ENCODE results near the gene MOB1B. TPM values are rescaled to one million over a fixed set of nuclear protein-coding genes. Genes with fewer than 3 reads are reported as not detected.

Gene MOB1B
- 8.1 and 8.4 TPM in 2 replicates for total RNA-seq

- H3K4me3 ChIP-seq (ENCODE audit: low read depth, low read length) = peak within 1 kb of the TSS; percentile 87
- TF ChIP-seq, protein P1, sequence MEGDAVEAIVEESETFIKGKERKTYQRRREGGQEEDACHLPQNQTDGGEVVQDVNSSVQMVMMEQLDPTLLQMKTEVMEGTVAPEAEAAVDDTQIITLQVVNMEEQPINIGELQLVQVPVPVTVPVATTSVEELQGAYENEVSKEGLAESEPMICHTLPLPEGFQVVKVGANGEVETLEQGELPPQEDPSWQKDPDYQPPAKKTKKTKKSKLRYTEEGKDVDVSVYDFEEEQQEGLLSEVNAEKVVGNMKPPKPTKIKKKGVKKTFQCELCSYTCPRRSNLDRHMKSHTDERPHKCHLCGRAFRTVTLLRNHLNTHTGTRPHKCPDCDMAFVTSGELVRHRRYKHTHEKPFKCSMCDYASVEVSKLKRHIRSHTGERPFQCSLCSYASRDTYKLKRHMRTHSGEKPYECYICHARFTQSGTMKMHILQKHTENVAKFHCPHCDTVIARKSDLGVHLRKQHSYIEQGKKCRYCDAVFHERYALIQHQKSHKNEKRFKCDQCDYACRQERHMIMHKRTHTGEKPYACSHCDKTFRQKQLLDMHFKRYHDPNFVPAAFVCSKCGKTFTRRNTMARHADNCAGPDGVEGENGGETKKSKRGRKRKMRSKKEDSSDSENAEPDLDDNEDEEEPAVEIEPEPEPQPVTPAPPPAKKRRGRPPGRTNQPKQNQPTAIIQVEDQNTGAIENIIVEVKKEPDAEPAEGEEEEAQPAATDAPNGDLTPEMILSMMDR (IDR thresholded peaks at IDR 0.05; ENCODE audit: insufficient read depth, low read length, severe bottlenecking) = peak; percentile 49
- no peak for FAIRE-seq
- H3K36me3 ChIP-seq (ENCODE audit: control insufficient read depth, insufficient read depth, low read length) = no peaks in the 10 kb centered on the region
- DNase-seq (ENCODE audit: low read depth) = peak; percentile 67
- no peaks in the 10 kb centered on the region for H3K27me3 ChIP-seq (ENCODE audit: control insufficient read depth, insufficient read depth, low read length)
These were observed at the start of gene MOB1B for GRCh38 chr4:70901984-70902576. Gene MOB1B (plus strand): TSS chr4:70902369. CDS start chr4:70902537, 168 bp downstream.

GRCh38 chr4:70855464-70855863, 46.7 kb upstream of the MOB1B start:
- no peaks in the 10 kb centered on the region for H3K36me3 ChIP-seq (ENCODE audit: control insufficient read depth, insufficient read depth, low read length)
- TF ChIP-seq, protein P1 (IDR thresholded peaks at IDR 0.05; ENCODE audit: insufficient read depth, low read length, severe bottlenecking) = no peak
- FAIRE-seq = no peak

DNA sequence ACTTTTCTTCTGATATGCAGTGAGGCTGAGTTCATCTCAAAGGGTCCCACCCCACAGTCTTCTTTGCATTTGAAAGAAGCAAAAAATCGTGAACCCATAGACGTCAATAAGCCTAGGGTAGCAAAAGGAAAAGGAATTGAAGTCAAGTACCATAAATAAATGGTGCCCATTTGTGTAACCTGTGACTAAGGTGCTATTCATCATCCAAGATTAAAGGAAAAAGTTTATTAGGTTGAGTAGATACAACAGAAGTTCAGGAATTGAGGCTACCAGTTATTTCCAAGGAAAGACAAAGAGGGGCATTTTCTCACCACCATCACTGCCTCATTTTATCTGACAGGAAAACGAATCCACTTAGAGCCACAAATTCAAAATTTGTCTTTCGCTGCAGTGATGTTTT, 43.7 kb upstream of the MOB1B start:
- DNase-seq (ENCODE audit: low read depth) = peak; percentile 33
- Histone ChIP-seq H3K4me3 (ENCODE audit: low read depth, low read length) (no peak overlapping the region), H3K27me3 (ENCODE audit: control insufficient read depth, insufficient read depth, low read length) (no peaks in the 10 kb centered on the region), H3K36me3 (ENCODE audit: control insufficient read depth, insufficient read depth, low read length) (no peaks in the 10 kb centered on the region)
- FAIRE-seq = no peak
- TF ChIP-seq, protein P1 (IDR thresholded peaks at IDR 0.05; ENCODE audit: insufficient read depth, low read length, severe bottlenecking) = no peak

More at GRCh38 chr4:70855464-70855863, 46.7 kb upstream of the MOB1B start:
- H3K4me3 ChIP-seq (ENCODE audit: low read depth, low read length) = no peak overlapping the region
- no peak for DNase-seq (ENCODE audit: low read depth)
- H3K27me3 ChIP-seq (ENCODE audit: control insufficient read depth, insufficient read depth, low read length) = no peaks in the 10 kb centered on the region

DNA sequence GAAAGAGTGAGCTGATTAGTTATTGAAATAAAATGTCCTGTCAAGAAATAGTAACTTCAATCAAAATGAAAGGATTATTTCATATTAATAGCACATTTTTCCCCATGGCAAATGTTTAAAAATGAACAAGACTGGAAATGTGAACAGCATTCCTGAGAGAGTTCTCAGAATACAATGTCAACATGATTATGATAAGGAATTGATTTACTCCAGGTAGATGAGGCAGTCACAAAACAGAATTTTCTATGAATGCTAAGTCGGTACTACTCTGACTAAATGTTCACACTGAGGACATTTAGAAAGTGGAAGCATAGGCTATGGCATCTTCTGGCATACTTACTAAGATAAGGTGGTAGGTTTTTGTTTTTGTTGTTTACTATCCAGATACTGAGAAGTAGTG, 43.1 kb upstream of the MOB1B start:
- Histone ChIP-seq H3K27me3 (ENCODE audit: control insufficient read depth, insufficient read depth, low read length) (no peaks in the 10 kb centered on the region), H3K36me3 (ENCODE audit: control insufficient read depth, insufficient read depth, low read length) (no peaks in the 10 kb centered on the region), H3K4me3 (ENCODE audit: low read depth, low read length) (no peak overlapping the region)
- FAIRE-seq (no peak), DNase-seq (ENCODE audit: low read depth) (no peak)
- TF ChIP-seq, protein P1 (IDR thresholded peaks at IDR 0.05; ENCODE audit: insufficient read depth, low read length, severe bottlenecking) = no peak

DNA sequence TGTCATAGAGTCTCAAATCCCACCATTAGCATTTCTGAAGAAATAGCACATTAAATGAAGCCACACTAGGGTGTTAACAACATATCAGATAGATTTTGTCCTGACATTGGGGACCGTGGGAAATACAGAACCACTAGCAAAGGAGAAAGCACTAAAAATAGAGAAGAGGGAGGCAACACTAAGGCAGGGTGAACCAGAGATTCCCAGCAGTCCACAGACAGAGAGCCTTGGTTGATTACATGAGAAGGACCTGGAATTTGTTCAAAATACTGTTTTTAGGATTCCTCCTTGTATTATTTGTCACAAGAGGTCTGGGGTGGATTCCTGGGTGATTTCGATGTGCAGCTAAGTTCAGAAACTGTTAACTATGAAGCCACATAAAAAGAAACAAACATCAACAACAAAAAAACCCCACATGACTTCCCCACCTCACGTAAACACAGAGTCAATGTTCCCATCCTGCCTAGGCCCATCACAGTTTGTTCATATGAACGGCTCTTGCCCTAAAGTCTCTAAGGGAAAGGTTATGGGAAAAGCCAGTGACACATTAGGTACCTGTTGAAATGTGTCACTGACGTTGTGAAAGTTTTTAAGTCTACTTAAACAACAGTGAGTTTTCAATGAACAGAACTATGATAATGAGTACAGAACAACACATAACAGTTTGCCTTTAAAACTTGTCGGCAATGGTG, 38.9 kb upstream of the MOB1B start:
- TF ChIP-seq, protein P1 (IDR thresholded peaks at IDR 0.05; ENCODE audit: insufficient read depth, low read length, severe bottlenecking) = no peak
- Histone ChIP-seq H3K27me3 (ENCODE audit: control insufficient read depth, insufficient read depth, low read length) (no peaks in the 10 kb centered on the region), H3K4me3 (ENCODE audit: low read depth, low read length) (no peak overlapping the region), H3K36me3 (ENCODE audit: control insufficient read depth, insufficient read depth, low read length) (no peaks in the 10 kb centered on the region)
- FAIRE-seq (peak; percentile 60), DNase-seq (ENCODE audit: low read depth) (peak; percentile 43)

Measured in bronchial epithelial cell (primary cell).